ENCODE results near the gene C2CD2L. TPM values are rescaled to one million over a fixed set of nuclear protein-coding genes. Genes with fewer than 3 reads are reported as not detected.

The C2CD2L gene
- total and polyA plus RNA-seq, 2 of the 4 experiments (the other 2 are of a cell fraction), result 2.2 to 8.7 TPM

DNA sequence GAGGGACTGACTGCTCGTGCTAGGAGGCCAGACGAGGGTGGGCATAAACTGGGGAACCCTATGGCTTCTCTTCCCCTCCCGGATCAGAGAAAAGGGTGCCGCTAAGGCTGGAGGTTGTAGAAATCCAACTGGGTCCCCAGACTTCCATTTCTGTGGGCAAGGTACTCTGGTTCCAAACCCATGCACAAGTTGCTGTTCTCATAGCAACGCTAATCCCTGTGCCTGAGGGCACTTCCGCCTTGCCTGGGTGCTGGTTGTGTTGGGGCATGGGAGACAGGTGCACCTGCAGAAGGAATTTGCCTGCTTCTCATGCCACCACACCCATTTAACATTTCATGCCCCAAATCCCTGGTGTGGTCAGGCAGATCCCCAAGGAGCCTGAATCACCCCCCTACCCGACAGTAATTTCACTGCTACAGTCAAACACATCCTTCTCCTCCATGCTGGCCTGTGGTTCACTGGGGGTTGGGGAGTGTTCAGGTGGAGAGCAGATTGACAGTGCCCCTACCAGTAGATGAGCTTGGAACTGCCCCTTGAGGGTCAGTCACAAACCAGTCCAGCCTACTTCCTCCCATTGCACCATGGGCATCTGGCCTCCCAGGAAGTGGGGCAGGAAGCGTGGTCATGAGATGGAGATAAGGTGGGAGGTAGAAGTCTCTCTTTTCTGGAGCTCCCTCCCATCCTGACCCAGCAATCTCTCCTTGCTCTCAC is 1.2 kb downstream of the C2CD2L start:
- peak overlapping the region; percentile 52; the same call in 1 of the 2 replicates for H2AK5ac ChIP-seq (ENCODE audit: low read depth, low read length)
- intact Hi-C loops (cut with micrococcal nuclease), result loop anchor here (10.0 kb wide), 1 partner anchor 366 kb away; no protein-coding TSS in a partner anchor
- peak overlapping the region; percentile 81 for H3K9ac ChIP-seq (ENCODE audit: low read depth, low read length)
- no peak overlapping the region for H4K5ac ChIP-seq (ENCODE audit: low read depth, low read length)
- H3K79me1 ChIP-seq (ENCODE audit: low read depth in 1 of 2, low read length in 2 of 2), result peaks cover 21 to 52% of the 10 kb centered on the region in 2 experiments
- peak overlapping the region; percentile 91 for H2AFZ ChIP-seq (replicated peaks; ENCODE audit: low read length, poor library complexity)
- H3K56ac ChIP-seq (ENCODE audit: extremely low read depth, insufficient read depth, low read length), result no peak overlapping the region
- peak overlapping the region; percentile 10 for H3K23ac ChIP-seq (ENCODE audit: low read depth, low read length)
- H3K9me3 ChIP-seq (ENCODE audit: control insufficient read depth, insufficient read depth, low read length), result no peaks in the 10 kb centered on the region
- H3K4me1 ChIP-seq (ENCODE audit: control insufficient read depth, insufficient read depth, low read length), result peaks cover 9% of the 10 kb centered on the region
- H3K4me2 ChIP-seq (ENCODE audit: low read depth, low read length), result peak overlapping the region; percentile 95
- ChIA-PET CTCF (no interaction called here), POLR2A (ENCODE audit: unreplicated experiment) (interaction anchor here (0.6 kb wide), 1 partner anchor 78 kb away, joined by 18 read pairs; no protein-coding TSS in a partner anchor)
- in situ Hi-C loops (cut with MboI; ENCODE audit: low sequenced_read_pairs), result no loop called here
- no peak overlapping the region for H2BK20ac ChIP-seq (ENCODE audit: low read depth, low read length)
- no TSS peak for BruUV-seq (replicated peaks)
- H4K8ac ChIP-seq (ENCODE audit: low read depth in 2 of 2, low read length in 2 of 2), result peak overlapping the region in 1 of 2 experiments; percentile 22; a peak in 2 of 4 replicates
- no peaks in the 10 kb centered on the region for H3K27me3 ChIP-seq (ENCODE audit: control insufficient read depth, insufficient read depth, low read length)
- peaks cover 19% of the 10 kb centered on the region for H3K36me3 ChIP-seq (ENCODE audit: control insufficient read depth, insufficient read depth, low read length)
- H3K4ac ChIP-seq (ENCODE audit: low read depth, low read length), result peak overlapping the region; percentile 19; the same call in 1 of the 2 replicates
- H3K27ac ChIP-seq (ENCODE audit: insufficient read depth, low read length), result peak overlapping the region; percentile 36; the same call in 1 of the 2 replicates
- peak overlapping the region; percentile 45 for H3K4me3 ChIP-seq (ENCODE audit: insufficient read depth, low read depth, low read length)
- H3K14ac ChIP-seq (replicated peaks; ENCODE audit: low read depth, low read length), result 0 out of 2 replicates have a peak overlapping the region, but pooled peaks have one; percentile 11
- H2BK5ac ChIP-seq (ENCODE audit: low read depth, low read length, poor library complexity, severe bottlenecking), result no peak overlapping the region
- H2BK120ac ChIP-seq (ENCODE audit: low read depth, low read length), result no peak overlapping the region
- DNase-seq (peak; percentile 27), ATAC-seq (ENCODE audit: low read depth) (no peak)
- peaks cover 21% of the 10 kb centered on the region for H3K9me1 ChIP-seq (ENCODE audit: insufficient read depth, low read length)
- H4K20me1 ChIP-seq (ENCODE audit: insufficient read depth, low read length), result peaks cover 4% of the 10 kb centered on the region; the same call in 1 of the 2 replicates
- no peak overlapping the region for H2BK15ac ChIP-seq (ENCODE audit: low read depth, low read length)
- dilution Hi-C loops (cut with HindIII; ENCODE audit: low sequenced_read_pairs, unreplicated experiment), result no loop called here
- peak overlapping the region; percentile 89 for H2AK9ac ChIP-seq (replicated peaks; ENCODE audit: low read depth, low read length, poor library complexity)
- H3K18ac ChIP-seq (ENCODE audit: low read depth, low read length), result no peak overlapping the region
- WGBS, 2 experiments (ENCODE audit: extremely low coverage in 2 of 2, insufficient read length in 1 of 2), result 20% methylated on average over 2 of the region's 8 CpGs; no CpG with 5 or more reads in 1 of the 2 experiments
- no peak overlapping the region for H4K91ac ChIP-seq (ENCODE audit: insufficient read depth, low read depth, low read length)
- no peak for TF ChIP-seq CTCF (conservative IDR thresholded peaks at IDR 0.05; ENCODE audit: low read depth, low read length)
- no peak for TF ChIP-seq RAD21 (IDR thresholded peaks at IDR 0.05; ENCODE audit: low read length)
- no peak for TF ChIP-seq RFX5 (IDR thresholded peaks at IDR 0.05; ENCODE audit: low read depth, low read length)
- no peak for TF ChIP-seq USF2 (IDR thresholded peaks at IDR 0.05; ENCODE audit: low read depth, low read length)
- no peak for TF ChIP-seq NFE2L2 (IDR thresholded peaks at IDR 0.05; ENCODE audit: low read depth, low read length)
- TF ChIP-seq, protein P1, sequence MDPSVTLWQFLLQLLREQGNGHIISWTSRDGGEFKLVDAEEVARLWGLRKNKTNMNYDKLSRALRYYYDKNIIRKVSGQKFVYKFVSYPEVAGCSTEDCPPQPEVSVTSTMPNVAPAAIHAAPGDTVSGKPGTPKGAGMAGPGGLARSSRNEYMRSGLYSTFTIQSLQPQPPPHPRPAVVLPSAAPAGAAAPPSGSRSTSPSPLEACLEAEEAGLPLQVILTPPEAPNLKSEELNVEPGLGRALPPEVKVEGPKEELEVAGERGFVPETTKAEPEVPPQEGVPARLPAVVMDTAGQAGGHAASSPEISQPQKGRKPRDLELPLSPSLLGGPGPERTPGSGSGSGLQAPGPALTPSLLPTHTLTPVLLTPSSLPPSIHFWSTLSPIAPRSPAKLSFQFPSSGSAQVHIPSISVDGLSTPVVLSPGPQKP (IDR thresholded peaks at IDR 0.05; ENCODE audit: borderline replicate concordance, low read depth, low read length), result no peak
- TF ChIP-seq CHD1 (IDR thresholded peaks at IDR 0.05; ENCODE audit: low read depth, low read length), result no peak
- no peak for TF ChIP-seq MAFK (IDR thresholded peaks at IDR 0.05; ENCODE audit: low read depth, low read length)
- TF ChIP-seq SMC3 (IDR thresholded peaks at IDR 0.05; ENCODE audit: low read depth, low read length), result no peak
- TF ChIP-seq MAZ (IDR thresholded peaks at IDR 0.05; ENCODE audit: borderline replicate concordance, low read depth, low read length), result no peak
- TF ChIP-seq POLR2A (IDR thresholded peaks at IDR 0.05; ENCODE audit: low read depth, low read length), result no peak
- no peak for TF ChIP-seq MXI1 (IDR thresholded peaks at IDR 0.05; ENCODE audit: borderline replicate concordance, low read depth, low read length)
- TF ChIP-seq RCOR1 (IDR thresholded peaks at IDR 0.05; ENCODE audit: insufficient replicate concordance, low read length), result no peak
- TF ChIP-seq CEBPB (IDR thresholded peaks at IDR 0.05; ENCODE audit: low read depth, low read length), result no peak
